Measurements from ENCODE around the gene PTPRN2.

The PTPRN2 gene

DNA sequence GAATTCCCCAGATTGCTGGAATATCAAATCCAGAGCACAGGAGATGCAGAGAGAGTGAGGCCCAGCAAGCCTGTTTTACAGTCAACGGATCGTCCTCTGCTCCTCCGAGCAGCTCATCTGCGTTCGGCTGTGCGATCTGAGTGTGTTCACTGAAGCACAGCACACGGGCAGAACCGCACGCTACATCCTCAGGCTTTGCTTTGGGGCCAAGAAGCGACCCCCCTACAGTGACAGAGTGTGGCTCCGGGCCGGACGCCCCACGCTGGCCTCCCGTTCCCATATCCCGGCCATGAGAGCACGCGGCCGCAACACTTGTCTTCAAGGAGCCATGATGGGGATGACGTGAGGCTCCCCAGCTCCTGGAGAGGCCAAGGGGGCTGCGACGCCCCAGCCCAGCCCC, 819.4 kb downstream of the PTPRN2 start:
- Mint-ChIP-seq H3K27ac (no peak overlapping the region), H3K9me3 (peaks cover 20 to 38% of the 10 kb centered on the region in 2 donors), H3K4me3 (no peak overlapping the region), H3K27me3 (peaks cover 9 to 21% of the 10 kb centered on the region in 2 donors), H3K4me1 (ENCODE audit: low read depth in 2 of 2) (no peaks in the 10 kb centered on the region), H3K36me3 (ENCODE audit: insufficient read depth) (no peaks in the 10 kb centered on the region)
- DNase-seq: no peak
- ATAC-seq (replicated peaks): no peak

DNA sequence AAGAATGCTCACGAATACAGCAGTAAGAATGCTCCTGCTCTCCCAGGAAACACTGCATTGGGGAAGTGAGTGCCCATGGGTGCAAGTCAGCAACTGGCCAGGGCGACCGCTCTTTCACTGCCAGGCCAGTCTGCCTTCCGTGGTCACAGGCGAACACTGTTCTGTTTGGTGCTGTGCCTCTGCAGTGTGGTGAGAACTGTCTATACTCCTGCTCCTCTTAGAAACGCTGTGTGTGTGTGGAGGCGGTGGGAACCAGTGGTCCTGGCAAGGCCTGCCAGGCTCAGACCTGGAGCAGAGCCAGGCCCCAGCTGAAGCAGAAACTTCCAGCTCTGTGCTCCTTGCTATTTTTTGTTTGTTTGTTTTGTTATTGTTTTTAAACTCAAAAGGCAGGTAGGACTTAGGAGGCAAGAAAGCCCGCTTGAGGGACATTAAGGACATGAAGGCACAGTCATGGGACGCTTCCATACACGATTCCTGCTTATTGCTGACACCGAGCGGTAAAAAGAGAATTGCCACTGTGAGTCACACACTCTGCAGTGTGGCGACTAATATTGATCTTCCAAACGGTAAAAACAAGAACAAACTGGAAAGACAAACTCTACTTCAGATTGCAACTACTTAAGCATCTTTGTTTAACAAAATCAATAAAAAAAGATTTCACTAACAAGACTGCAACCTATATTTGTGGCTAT, 820.0 kb downstream of the PTPRN2 start:
- peaks cover 20 to 38% of the 10 kb centered on the region in 2 donors for H3K9me3 Mint-ChIP-seq
- no peaks in the 10 kb centered on the region for H3K4me1 Mint-ChIP-seq (ENCODE audit: low read depth in 2 of 2)
- no peak overlapping the region for H3K4me3 Mint-ChIP-seq
- no peak for DNase-seq
- ATAC-seq (replicated peaks): no peak
- H3K27me3 Mint-ChIP-seq: peaks cover 9 to 21% of the 10 kb centered on the region in 2 donors
- no peak overlapping the region for H3K27ac Mint-ChIP-seq
- no peaks in the 10 kb centered on the region for H3K36me3 Mint-ChIP-seq (ENCODE audit: insufficient read depth)

DNA sequence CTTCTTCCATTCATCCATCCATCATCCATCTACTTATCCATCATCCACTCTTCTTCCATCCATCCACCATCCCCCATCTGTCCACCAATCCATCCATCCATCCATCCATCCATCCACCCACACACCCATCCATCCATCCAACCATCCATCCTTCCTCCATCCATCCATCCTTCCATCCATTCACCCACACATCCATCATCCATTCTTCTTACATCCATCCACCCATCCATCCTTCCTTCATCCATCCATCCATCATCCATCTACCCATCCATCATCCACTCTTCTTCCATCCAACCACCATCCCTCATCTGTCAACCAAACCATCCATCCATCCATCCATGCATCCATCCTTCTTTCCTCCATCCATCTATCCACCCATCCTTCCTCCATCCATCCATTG, 821.5 kb downstream of the PTPRN2 start:
- no peak for ATAC-seq (replicated peaks)
- H3K4me3 Mint-ChIP-seq: no peak overlapping the region

DNA sequence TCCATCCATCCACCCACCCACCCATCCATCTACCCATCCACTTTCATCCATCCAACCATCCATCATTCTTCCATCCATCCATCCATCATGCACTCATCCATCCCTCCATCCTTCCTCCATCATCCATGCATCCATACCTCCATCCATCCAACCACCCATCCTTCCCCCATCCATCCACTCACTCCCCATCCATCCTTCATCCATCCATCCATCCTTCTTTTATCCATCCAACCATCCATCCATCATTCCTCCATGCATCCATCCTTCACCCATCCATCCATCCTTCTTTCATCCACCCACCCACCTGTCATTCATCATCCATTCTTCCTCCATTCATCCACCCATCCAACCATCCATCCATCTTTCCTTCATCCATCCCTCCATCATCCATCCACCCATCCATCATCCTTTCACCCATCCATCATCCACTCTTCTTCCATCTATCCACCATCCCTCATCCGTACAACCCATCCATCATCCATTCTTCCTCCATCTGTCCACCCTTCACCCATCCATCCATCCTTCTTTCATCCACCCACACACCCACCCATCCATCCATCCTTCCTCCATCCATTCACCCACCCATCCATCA, 822.6 kb downstream of the PTPRN2 start:
- Mint-ChIP-seq H3K36me3 (ENCODE audit: insufficient read depth) (no peaks in the 10 kb centered on the region), H3K27me3 (peaks cover 7 to 17% of the 10 kb centered on the region in 2 donors), H3K4me3 (no peak overlapping the region), H3K9me3 (peaks cover 13 to 28% of the 10 kb centered on the region in 2 donors), H3K27ac (no peak overlapping the region), H3K4me1 (ENCODE audit: low read depth in 2 of 2) (peaks cover 0 to 3% of the 10 kb centered on the region in 2 donors)
- no peak for DNase-seq
- ATAC-seq (replicated peaks): no peak

More for the DNA sequence above, 821.5 kb downstream of the PTPRN2 start:
- H3K9me3 Mint-ChIP-seq: peaks cover 13 to 28% of the 10 kb centered on the region in 2 donors
- H3K27ac Mint-ChIP-seq: no peak overlapping the region
- H3K36me3 Mint-ChIP-seq (ENCODE audit: insufficient read depth): no peaks in the 10 kb centered on the region
- no peak for DNase-seq
- no peaks in the 10 kb centered on the region for H3K4me1 Mint-ChIP-seq (ENCODE audit: low read depth in 2 of 2)
- H3K27me3 Mint-ChIP-seq: peaks cover 0 to 8% of the 10 kb centered on the region in 2 donors

DNA sequence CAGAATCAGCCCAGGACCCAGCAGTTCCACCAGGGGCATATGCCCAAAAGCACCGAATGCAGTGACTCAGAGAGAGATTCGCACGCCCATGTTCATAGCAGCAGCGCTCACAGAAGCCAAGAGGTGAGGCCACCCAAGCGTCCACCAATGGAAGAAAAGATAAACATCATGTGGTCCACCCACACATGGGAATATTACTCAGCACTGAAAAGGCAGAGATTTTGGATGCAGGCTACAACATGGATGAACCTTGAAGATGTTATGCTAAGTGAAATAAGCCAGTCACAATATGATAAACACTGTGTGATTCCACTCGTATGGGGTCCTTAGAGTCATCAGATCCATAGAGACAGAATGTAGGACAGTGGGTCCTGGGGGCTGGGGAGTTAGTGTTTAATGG, 823.4 kb downstream of the PTPRN2 start:
- Mint-ChIP-seq H3K4me1 (ENCODE audit: low read depth in 2 of 2) (peaks cover 0 to 3% of the 10 kb centered on the region in 2 donors), H3K4me3 (no peak overlapping the region)

DNA sequence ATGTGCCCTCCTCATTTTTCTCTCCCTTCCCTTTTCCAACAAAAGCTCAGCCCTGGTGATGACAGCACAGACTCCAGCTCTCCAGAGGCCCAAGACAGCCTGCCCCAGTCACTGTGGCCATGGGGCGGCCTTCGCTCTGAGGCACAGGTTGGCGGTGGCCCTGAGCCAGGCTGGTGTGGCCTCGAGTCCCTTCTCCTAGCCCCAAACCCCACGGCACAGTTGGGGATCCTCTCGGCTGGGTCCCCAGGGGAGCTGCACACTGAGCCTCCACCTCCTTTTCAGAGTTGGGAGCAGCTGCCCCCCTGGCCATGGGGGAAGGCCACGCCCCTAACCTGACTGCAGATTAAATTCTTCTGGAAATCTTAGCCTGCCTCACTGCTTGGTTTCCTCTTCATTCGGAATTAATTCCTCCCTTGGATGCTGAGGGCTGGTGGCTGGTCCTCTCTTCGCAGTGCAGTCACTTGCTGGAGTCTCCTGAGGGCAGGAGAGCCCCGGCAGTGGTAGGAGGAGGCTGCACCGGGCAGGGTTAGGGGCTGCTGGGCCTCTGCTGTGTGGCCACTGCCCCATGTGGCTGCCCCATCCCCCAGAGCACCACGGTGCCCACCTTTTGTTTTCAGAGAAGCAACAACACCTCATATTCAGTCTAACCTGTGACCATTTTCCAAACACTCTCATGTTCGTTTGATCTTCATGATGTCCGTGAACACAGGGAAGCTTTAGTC, 824.2 kb downstream of the PTPRN2 start:
- Mint-ChIP-seq H3K27ac (no peak overlapping the region), H3K9me3 (peaks cover 13 to 28% of the 10 kb centered on the region in 2 donors), H3K27me3 (peaks cover 7 to 32% of the 10 kb centered on the region in 2 donors), H3K4me3 (no peak overlapping the region), H3K36me3 (ENCODE audit: insufficient read depth) (no peaks in the 10 kb centered on the region), H3K4me1 (ENCODE audit: low read depth in 2 of 2) (peaks cover 0 to 3% of the 10 kb centered on the region in 2 donors)
- ATAC-seq (replicated peaks): no peak
- DNase-seq: no peak

More for the DNA sequence above, 823.4 kb downstream of the PTPRN2 start:
- no peaks in the 10 kb centered on the region for H3K36me3 Mint-ChIP-seq (ENCODE audit: insufficient read depth)
- no peak overlapping the region for H3K27ac Mint-ChIP-seq
- peaks cover 13 to 28% of the 10 kb centered on the region in 2 donors for H3K9me3 Mint-ChIP-seq
- peaks cover 7 to 25% of the 10 kb centered on the region in 2 donors for H3K27me3 Mint-ChIP-seq
- ATAC-seq (replicated peaks): no peak
- DNase-seq: no peak

DNA sequence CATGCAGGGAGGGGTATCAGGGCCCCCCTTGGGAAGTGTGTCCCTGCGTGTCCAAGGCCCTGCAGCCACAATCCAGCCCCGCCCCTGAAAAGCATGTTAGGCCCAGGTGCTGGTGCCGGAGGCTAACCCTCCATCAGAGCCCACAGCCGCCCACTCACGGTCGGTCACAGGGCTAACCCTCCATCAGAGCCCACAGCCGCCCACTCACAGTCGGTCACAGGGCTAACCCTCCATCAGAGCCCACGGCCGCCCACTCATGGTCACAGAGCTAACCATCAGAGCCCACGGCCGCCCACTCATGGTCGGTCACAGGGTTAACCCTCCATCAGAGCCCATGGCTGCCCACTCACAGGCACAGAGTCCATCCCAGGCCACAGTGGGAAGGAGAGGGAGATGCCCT, 824.8 kb downstream of the PTPRN2 start:
- Mint-ChIP-seq H3K27me3 (peaks cover 7 to 33% of the 10 kb centered on the region in 2 donors), H3K36me3 (ENCODE audit: insufficient read depth) (no peaks in the 10 kb centered on the region), H3K27ac (no peak overlapping the region), H3K4me3 (no peak overlapping the region), H3K4me1 (ENCODE audit: low read depth in 2 of 2) (peaks cover 0 to 3% of the 10 kb centered on the region in 2 donors), H3K9me3 (peaks cover 13 to 28% of the 10 kb centered on the region in 2 donors)
- ATAC-seq (replicated peaks): no peak
- no peak for DNase-seq

DNA sequence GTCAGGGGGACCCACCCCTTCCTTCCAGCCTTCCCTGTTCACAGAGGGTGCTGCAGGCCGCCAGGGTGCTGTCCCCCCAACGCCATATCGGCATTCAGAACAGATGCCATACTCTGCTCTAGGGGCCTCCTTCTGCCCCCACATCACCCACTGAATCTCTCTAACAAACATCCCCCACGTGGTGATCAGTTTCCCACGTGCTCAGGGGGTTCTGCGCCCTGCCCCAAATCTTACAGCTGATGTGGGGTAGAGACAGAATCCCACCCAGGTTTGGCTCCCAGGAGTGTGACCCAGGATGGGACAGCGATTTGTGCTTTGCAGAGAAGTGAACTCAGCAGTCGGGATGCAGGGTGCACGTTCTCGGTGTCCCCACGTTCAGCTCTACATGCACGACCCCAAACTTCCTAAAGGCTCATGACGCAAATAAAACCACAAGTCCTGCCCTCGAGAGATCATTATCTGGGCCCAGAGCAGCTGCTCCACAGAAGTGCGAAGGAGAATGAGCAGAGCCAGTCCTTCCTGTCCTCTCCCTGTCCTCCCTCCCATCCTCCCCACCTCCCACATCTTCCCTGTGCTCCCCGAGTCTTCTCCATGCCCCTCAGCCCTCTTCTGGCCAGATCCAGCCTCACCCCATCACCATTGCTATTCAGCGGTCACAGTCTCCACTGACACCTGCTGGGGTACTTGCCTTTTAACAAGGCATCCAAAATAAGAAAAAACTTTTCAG, 827.5 kb downstream of the PTPRN2 start:
- H3K4me1 Mint-ChIP-seq (ENCODE audit: low read depth in 2 of 2): peaks cover 0 to 3% of the 10 kb centered on the region in 2 donors
- no peak overlapping the region for H3K4me3 Mint-ChIP-seq
- DNase-seq (no peak), ATAC-seq (replicated peaks) (no peak)
- no peak overlapping the region for H3K27ac Mint-ChIP-seq
- H3K36me3 Mint-ChIP-seq (ENCODE audit: insufficient read depth): no peaks in the 10 kb centered on the region
- H3K9me3 Mint-ChIP-seq: peaks cover 6 to 13% of the 10 kb centered on the region in 2 donors
- H3K27me3 Mint-ChIP-seq: peaks cover 12 to 33% of the 10 kb centered on the region in 2 donors

DNA sequence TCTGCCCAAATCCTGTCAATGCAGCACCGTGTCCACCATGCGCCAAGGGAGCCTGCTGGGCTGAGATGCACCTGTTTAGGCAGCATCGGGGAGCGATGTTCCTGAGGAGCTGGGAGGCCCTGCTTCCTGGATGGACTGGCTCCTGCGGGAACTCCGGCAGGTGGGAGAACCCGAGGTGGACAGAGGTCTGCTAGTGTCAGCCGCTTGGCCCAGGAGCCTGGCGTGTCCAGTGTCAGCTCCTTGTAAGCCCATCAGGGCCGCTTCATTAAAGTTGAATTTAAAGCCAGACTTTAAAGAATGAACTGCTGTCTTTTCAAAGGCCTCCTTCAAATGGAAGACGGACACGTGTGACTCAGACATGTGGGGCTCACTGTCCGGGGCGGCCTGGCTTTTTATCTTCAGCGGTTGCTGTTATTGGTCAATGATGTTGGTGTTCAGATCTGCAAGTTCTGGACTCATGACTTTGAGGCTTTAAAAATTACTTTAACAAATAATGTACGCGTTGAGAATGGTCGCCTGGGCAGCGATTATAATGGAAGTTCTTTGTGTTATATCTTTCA, 828.3 kb downstream of the PTPRN2 start:
- Mint-ChIP-seq H3K27ac (no peak overlapping the region), H3K27me3 (peaks cover 12 to 40% of the 10 kb centered on the region in 2 donors), H3K36me3 (ENCODE audit: insufficient read depth) (no peaks in the 10 kb centered on the region), H3K4me3 (no peak overlapping the region), H3K4me1 (ENCODE audit: low read depth in 2 of 2) (peaks cover 0 to 3% of the 10 kb centered on the region in 2 donors), H3K9me3 (peaks cover 0 to 5% of the 10 kb centered on the region in 2 donors)
- ATAC-seq (replicated peaks) (no peak), DNase-seq (no peak)

DNA sequence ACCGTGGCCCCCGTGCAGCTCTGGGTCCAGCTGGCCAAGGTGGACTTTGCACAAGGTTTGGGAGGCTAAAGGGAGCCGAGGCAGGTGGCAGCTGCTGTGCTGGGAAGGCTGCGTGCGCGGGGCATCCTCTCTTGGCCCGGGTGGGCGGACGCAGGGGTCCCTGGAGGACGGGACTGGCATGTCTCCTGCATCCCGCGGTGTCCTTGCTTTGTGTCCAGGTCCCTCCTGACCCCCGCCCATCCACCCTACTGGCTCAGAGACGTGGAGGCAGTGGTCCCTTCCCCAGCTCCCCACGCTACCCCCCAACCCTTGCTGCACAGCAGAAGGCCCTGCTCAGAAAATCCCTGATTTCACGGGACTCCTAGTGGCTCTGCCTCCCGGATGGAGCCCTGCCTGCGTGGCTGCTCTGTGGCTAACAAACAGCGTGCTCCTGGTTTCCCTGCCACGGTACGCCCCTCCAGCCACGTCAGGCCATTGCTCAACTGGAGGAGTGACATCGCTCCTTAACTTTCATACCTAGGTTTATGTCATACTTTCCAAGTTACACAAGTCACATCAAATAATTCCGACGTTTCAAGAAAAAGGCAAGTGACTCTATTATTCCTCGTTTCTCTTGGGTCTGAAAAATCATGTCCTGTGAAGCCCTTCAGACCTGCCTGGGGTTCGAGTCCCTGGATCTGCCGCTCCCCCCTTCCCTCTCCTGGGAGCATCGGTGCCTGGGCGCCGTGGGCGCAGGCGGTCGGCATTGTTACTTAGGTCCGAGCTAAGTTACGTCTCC, 829.0 kb downstream of the PTPRN2 start:
- Mint-ChIP-seq H3K4me3 (no peak overlapping the region), H3K27me3 (peaks cover 12 to 43% of the 10 kb centered on the region in 2 donors), H3K27ac (no peak overlapping the region), H3K4me1 (ENCODE audit: low read depth in 2 of 2) (peaks cover 0 to 3% of the 10 kb centered on the region in 2 donors), H3K36me3 (ENCODE audit: insufficient read depth) (no peaks in the 10 kb centered on the region), H3K9me3 (no peaks in the 10 kb centered on the region)
- ATAC-seq (replicated peaks): no peak
- no peak for DNase-seq

DNA sequence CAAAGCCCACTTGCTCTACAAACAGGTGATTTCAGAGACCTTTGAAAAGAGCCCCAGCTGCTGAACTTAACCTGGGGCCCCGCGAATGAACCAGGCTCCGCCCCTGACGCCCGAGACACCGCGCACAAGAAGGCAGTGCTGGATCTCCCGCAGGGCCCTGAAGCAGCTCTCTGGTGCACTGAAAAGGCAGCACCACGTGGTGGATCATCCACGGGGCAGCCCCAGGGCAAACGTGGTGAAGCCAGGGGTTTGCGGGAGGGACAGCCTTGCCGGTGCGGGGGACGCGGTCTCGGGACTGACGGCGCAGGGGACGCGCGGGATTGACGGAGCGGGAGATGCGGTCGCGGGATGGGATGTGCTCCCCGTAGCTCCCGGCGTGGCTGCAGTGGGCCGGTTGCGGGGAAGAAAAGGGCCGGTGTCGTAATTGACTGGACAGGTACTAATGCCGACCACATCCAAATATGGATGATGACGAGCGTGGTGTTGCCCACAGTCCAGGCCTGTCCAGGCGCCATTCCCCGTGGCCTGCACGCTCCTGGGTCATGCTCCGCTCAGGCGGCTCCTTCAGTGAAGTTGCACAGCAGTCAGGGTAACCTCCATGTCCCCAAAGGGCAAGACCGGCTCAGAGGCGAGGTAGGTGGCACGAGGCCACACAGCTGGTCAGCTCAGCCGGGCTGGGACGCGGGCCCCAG, 829.7 kb downstream of the PTPRN2 start:
- ATAC-seq (replicated peaks): no peak
- peaks cover 12 to 46% of the 10 kb centered on the region in 2 donors for H3K27me3 Mint-ChIP-seq
- peaks cover 0 to 3% of the 10 kb centered on the region in 2 donors for H3K4me1 Mint-ChIP-seq (ENCODE audit: low read depth in 2 of 2)

DNA sequence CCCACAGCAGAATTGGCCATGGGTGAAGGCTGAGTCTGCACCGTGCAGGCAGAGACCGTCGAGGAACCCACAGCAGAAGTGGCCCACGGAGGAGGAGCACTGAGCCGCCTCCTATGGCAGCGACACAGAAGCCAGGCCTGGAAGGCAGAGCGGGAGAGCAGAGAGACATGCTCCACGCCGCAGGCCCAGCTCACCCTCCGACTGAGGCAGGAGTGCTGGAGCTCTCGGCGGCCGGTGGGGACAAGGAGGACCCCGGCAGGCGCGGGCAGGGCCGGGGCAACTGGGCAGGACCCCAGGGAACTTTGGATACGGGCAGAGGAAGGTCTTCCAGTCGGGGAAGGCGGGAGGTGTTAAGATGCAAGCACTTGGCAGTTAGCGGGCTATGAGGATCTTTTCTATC, 830.4 kb downstream of the PTPRN2 start:
- Mint-ChIP-seq H3K4me3 (no peak overlapping the region), H3K9me3 (no peaks in the 10 kb centered on the region), H3K27ac (no peak overlapping the region), H3K27me3 (peaks cover 12 to 49% of the 10 kb centered on the region in 2 donors), H3K36me3 (ENCODE audit: insufficient read depth) (no peaks in the 10 kb centered on the region), H3K4me1 (ENCODE audit: low read depth in 2 of 2) (peaks cover 0 to 3% of the 10 kb centered on the region in 2 donors)
- DNase-seq: no peak
- ATAC-seq (replicated peaks): no peak

More for the DNA sequence above, 829.7 kb downstream of the PTPRN2 start:
- Mint-ChIP-seq H3K9me3 (no peaks in the 10 kb centered on the region), H3K4me3 (no peak overlapping the region), H3K27ac (no peak overlapping the region), H3K36me3 (ENCODE audit: insufficient read depth) (no peaks in the 10 kb centered on the region)
- DNase-seq: no peak

Data from effector memory CD8-positive, alpha-beta T cell (primary cell).